ENCODE measurements around the gene PIK3R2.

The PIK3R2 gene

GRCh38 chr19:18174983-18175382, 22.0 kb downstream of the PIK3R2 start:
- DNase-seq: no peak

GRCh38 chr19:18176367-18177310, 23.7 kb downstream of the PIK3R2 start:
- no peak for DNase-seq

DNA sequence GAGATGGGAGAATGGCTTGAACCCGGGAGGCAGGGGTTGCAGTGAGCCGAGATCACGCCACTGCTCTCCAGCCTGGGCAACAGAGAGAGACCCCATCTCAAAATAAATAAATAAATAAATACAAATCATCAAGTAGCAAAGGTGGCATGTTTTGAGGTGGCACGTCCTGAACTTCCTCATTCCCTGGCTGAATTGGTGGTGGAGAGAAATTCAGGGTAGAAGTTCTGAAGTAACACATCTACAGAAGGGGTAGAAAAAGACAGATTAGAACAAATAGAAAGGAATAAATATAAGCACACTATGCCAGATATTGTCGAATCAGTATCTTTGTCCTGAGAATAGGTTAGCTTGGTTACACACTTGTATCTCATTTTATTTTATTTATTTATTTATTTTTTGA, 27.0 kb downstream of the PIK3R2 start:
- DNase-seq: no peak

- DNase-seq: no peak
These were observed 30.6 kb downstream of the PIK3R2 start for GRCh38 chr19:18183529-18183928.

DNA sequence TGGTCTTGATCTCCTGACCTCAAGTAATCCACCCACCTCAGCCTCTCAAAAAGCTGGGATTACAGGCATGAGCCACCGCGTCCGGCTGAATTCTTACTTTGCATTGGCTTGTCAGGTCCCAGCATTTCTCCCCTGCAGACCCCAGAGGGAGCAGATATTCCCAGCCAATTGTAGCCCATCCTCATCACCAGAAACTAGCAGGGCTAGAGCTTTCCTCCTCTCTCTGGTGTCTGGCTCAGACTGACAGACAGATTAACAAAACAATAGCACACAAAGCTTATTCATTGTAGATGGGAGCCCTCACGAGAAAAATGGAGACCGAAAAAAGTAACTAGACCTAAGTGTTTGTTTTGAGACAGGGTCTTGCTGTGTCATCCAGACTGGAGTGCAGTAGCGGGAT, 32.6 kb downstream of the PIK3R2 start:
- no peak for DNase-seq

DNA sequence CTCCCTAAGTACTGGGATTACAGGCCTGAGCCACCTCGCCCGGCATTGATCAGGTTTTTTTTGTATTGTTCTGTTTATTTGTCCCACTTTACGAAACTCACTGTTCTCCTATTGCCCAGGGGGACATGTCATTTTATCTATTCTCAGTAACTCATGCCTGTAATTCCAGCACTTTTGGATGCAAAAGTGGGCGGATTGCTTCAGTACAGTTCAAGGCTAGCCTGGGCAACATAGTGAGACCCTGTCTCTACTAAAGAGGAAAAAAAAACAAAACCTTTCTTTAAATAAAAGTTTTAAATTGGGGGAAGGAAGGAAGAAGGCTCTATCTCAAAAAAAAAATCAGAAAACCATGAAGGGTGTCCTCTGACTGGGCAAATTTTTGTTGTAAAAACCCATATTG, 37.3 kb downstream of the PIK3R2 start:
- no peak for DNase-seq

DNA sequence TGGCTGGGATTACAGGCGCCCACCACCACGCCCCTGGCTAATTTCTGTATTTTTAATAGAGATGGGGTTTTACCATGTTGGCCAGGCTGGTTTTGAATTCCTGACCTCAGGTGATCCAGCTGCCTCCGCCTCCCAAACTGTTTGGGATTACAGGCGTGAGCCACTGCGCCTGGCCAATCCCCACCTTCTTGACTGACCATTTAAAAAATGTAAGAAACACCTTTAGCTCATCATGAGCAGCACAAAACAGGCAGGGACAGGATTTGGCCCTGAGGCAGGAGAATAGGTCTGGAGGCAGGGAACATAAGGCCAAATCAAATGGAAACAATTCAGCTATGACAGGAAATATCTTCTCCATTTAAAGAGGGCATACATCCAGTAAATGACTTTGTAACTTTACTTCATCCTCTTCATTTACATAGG, 38.7 kb downstream of the PIK3R2 start:
- DNase-seq: no peak

DNA sequence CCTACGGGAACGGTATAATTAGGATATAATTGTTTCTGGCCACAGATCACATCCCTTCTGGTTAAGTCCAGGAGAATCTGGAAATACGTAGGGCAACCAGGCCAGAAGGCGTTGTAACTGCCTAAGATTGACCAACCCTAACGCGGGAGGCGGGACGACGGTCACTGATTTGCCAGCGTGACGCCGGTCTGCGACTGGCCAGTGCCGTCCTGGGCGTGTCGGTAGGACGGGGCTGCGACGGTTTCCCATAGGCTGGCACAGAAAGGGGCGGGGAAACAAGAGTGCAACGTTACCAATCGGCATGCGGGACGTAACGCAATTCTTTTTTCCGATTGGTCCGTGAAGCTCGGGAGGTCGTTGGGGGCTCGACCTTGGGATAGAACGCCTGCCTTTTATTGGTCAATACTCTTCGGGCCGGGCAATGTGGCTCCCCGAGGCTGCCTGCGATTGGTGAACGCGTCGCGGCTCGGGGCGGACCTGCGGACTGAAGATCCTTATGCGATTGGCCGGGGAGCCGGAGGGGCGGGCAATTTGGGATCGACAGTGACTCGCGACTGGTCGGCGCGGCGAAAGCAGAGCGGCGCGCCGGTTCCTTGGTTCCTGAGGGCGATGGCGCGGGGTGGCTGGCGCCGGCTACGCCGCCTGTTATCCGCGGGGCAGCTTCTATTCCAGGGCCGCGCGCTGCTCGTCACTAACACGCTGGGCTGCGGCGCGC, 39.9 kb downstream of the PIK3R2 start, which contains the start of gene MPV17L2:
MPV17L2 (plus strand) TSS at position 546 of the 715 bp plus-strand sequence; CDS start at position 610, 64 bp downstream.
- DNase-seq: peak; percentile 96 to 100 (median 99)

GRCh38 chr19:18193388-18194180, 40.6 kb downstream of the PIK3R2 start:
- DNase-seq: peak in 1 of 5 experiments; percentile 19

DNA sequence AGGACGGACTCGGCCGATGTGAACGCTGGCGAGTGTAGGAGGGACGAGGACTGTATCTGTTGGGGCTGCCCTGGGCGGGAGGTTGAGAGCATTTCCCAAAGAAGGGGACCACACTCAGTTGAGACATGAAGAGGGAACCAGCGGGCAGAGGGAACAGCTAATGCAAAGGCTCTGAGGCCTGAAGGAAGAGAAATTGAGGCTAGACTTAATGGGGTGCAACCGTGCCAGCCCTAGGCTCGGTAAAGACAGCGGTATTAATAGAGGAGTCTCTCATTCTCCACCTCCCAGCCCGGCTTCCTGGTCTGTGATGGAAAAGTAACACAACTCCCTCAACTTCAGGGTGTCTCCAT, 41.2 kb downstream of the PIK3R2 start:
- DNase-seq: no peak

DNA sequence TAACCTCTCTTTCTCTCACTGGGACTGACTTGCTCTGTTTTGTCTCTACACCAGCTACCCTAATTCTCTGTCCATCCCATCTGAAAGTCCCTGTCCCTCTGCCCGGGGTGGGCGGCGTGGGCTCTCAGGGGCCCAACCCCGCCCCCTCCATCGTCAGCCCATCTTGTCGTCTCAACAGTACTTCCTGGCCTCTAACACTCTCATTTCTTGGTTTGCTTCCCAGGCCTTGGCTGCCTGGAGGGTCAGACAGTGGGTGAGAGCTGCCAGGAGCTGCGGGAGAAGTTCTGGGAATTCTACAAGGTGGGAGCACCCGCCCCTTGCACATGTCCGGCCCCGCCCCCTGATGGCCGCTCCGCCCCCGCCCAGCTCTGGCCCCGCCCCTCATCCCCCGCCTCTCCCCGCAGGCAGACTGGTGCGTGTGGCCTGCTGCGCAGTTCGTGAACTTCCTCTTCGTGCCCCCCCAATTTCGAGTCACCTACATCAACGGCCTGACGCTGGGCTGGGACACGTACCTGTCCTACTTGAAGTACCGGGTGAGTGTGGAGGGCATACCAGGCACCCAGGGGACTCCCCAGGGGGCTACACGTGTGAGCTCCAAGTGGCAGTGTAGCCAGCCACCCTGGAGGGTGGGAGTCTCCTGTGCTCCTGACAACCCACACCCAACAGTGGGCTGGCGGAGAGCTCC, 41.7 kb downstream of the PIK3R2 start:
- DNase-seq: peak in 1 of 5 experiments; percentile 38

DNA sequence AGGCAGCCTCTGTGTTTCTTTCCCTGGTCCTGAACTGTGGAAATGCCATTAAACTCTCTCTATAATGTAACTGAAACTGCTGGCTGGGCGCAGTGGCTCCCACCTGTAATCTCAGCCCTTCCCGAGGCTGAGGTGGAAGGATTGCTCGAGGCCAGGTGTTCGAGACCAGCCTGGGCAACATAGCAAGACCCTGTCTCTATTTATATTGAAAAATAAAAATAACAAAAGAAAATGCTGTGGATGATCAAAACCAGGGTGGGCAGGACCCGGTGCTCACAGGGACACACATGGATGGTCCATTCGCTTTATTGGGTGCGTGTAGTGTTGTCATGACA, 43.5 kb downstream of the PIK3R2 start:
- no peak for DNase-seq

GRCh38 chr19:18197306-18197705, 44.3 kb downstream of the PIK3R2 start:
- no peak for DNase-seq

- DNase-seq: no peak
These were observed 45.0 kb downstream of the PIK3R2 start for GRCh38 chr19:18197941-18198340.

DNA sequence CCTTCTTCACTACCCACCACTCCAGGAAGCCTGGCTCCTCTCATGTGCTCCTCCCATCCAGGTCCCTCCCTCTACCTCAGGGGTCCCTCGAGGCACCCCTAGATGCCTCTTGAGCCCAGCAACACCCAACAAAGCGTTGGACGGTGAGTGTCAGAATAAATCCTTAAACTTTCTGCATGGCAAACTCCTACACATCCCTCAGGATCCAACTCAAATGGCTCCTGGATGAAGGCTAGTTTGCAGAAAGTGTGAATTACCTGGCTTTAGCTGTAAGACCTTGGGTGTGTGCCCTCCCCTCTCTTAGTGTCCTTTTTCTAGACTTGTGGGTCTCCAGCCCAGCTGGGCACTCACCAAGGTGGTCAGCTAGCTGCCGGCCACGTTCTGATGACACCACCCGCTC, 45.4 kb downstream of the PIK3R2 start:
- no peak for DNase-seq

DNA sequence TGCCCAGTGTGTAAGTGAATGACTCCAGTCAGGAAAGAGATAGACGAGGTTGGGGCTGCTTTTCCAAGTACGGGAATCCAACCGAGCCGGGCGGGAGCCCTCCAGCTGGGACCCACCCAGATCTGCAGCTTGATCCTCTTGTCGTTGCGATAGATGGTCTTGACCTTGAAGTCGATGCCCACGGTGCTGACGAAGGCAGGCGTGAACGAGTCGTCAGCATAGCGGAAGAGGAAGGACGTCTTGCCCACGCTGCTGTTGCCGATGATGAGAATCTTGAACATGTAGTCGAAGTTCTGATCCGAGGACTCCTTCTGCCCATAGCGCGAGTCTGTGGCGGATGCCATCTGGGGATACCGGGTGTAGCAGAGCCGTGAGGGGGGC, 49.4 kb downstream of the PIK3R2 start:
- DNase-seq: no peak

- peak in 1 of 5 experiments; percentile 35 for DNase-seq
These were observed 49.9 kb downstream of the PIK3R2 start for GRCh38 chr19:18202778-18203407.

- DNase-seq: peak in 2 of 5 experiments; percentile 48 to 79
These were observed 50.5 kb downstream of the PIK3R2 start for GRCh38 chr19:18203408-18203862.

- DNase-seq: peak; percentile 98 to 100 (median 99)
These were observed 51.0 kb downstream of the PIK3R2 start, which contains the start of gene RAB3A for GRCh38 chr19:18203863-18204393. Gene RAB3A (minus strand): TSS chr19:18204042. CDS start chr19:18202740, 1,302 bp downstream.

DNA sequence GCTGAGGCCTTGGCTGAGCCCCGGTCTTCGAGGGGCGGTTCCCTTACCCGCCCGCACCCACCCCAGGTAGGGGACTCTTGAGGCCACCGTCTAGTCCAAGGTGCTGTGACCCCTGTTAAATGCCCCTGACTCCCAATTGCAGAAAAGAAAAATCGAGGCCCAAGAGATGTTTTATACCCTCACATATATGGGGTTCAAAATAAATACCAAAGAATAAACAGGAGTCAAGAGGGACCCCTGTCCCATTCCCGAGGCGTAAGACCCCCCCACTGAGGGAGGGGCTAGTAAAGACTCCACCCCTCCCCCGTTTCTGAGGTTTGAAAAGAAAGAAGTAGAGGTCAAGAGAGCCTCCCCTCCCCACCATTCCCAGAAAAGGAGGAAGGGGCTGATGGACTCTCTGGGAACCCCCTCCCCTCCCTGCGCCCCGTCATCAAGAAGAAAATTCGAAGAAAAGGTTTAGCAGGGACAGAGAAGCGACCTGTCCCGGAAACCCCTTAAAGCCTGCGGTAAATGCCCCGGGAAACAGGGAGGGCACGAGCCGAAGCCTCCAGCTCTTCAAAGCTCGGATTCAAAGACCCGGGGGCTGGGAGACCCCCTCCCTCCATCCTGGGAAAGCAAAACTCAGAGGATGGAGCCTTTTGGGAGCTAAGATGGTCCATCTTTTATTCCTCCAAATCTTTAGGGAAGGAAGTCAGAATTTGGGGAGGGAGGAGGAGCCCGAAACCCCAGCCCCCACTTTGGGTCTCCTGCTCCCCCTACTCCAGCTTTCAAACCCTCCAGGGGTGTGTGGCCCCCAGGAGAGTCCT, 51.6 kb downstream of the PIK3R2 start:
- peak in 1 of 5 experiments; percentile 26 for DNase-seq
